Measurements from ENCODE around the gene MET. TPM values are rescaled to one million over a fixed set of nuclear protein-coding genes. Genes with fewer than 3 reads are reported as not detected.
"Not testable (repeated sequence)": the region's sequence is repeated elsewhere in the genome, so short reads cannot be mapped to it uniquely, and the experiment has no call there.

Gene MET
- total and polyA plus RNA-seq, 9 donors = 1.3 to 33.9 (median 5.8) TPM

DNA sequence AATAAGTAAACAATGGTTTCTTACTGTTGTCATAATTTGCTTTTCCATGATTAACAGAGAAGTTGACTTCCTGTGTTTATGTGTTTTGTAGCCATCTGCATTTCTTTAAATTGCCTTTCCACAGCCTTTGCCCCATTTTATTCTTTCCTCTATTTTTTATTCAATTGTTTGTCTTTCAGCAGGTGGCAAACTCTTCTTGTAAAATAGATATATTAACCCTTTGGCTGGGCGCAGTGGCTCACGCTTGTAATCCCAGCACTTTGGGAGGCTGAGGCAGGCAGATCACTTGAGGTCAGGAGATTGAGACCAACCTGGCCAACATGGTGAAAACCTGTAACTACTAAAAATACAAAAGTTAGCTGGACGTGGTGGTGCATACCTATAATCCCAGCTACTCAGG lies 139.8 kb downstream of the MET start:
- 83 to 89% (median 88%) methylated on average over 3 of the region's 3 CpGs for WGBS, 3 donors
- no peak overlapping the region for H3K27ac ChIP-seq
- no peaks in the 10 kb centered on the region for H3K27me3 ChIP-seq
- H3K36me3 ChIP-seq = no peaks in the 10 kb centered on the region
- DNase-seq = no peak
- no peaks in the 10 kb centered on the region for H3K4me1 ChIP-seq (ENCODE audit: insufficient read depth)
- H3K9me3 ChIP-seq = no peaks in the 10 kb centered on the region
- H3K4me3 ChIP-seq = no peak overlapping the region
- TF ChIP-seq EP300 (IDR thresholded peaks at IDR 0.05) (no peak), POLR2A (IDR thresholded peaks at IDR 0.05) (no peak)
- TF ChIP-seq, protein P1, sequence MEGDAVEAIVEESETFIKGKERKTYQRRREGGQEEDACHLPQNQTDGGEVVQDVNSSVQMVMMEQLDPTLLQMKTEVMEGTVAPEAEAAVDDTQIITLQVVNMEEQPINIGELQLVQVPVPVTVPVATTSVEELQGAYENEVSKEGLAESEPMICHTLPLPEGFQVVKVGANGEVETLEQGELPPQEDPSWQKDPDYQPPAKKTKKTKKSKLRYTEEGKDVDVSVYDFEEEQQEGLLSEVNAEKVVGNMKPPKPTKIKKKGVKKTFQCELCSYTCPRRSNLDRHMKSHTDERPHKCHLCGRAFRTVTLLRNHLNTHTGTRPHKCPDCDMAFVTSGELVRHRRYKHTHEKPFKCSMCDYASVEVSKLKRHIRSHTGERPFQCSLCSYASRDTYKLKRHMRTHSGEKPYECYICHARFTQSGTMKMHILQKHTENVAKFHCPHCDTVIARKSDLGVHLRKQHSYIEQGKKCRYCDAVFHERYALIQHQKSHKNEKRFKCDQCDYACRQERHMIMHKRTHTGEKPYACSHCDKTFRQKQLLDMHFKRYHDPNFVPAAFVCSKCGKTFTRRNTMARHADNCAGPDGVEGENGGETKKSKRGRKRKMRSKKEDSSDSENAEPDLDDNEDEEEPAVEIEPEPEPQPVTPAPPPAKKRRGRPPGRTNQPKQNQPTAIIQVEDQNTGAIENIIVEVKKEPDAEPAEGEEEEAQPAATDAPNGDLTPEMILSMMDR (IDR thresholded peaks at IDR 0.05) = no peak
- intact Hi-C loops (cut with DNase I) = loop anchor here in 2 of 4 donors (5.0 to 10.0 kb wide), 3 partner anchors 214 to 554 kb away; no protein-coding TSS in a partner anchor

DNA sequence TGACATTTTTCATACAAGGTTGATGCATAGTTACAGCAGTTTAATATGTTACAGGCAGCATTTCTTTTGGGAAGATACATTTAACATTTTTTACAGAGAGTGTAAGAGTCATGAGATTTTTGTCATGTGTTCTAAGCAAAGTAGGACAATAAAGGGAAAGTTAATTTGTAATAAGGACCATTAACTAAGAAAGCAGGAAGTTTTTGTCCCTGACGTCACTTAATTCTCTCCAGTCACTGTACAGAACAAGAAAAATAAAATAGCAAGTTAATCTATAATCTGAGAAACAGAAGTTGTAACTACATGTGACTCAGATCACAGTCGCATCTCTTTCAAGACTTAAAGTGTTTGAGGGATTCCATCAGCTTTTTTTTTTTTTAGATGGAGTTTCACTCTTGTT lies 140.9 kb downstream of the MET start:
- Histone ChIP-seq H3K27me3 (no peaks in the 10 kb centered on the region), H3K9me3 (no peaks in the 10 kb centered on the region), H3K36me3 (no peaks in the 10 kb centered on the region), H3K27ac (no peak overlapping the region), H3K4me3 (no peak overlapping the region), H3K4me1 (ENCODE audit: insufficient read depth) (no peaks in the 10 kb centered on the region)
- intact Hi-C loops (cut with DNase I) = loop anchor here in 2 of 4 donors (5.0 to 10.0 kb wide), 3 partner anchors 216 to 556 kb away; no protein-coding TSS in a partner anchor
- TF ChIP-seq POLR2A (IDR thresholded peaks at IDR 0.05) = no peak
- TF ChIP-seq, protein P1 (IDR thresholded peaks at IDR 0.05) = no peak
- no peak for TF ChIP-seq EP300 (IDR thresholded peaks at IDR 0.05)
- 78 to 81% (median 79%) methylated on average over 2 of the region's 2 CpGs for WGBS, 3 donors
- DNase-seq = no peak

DNA sequence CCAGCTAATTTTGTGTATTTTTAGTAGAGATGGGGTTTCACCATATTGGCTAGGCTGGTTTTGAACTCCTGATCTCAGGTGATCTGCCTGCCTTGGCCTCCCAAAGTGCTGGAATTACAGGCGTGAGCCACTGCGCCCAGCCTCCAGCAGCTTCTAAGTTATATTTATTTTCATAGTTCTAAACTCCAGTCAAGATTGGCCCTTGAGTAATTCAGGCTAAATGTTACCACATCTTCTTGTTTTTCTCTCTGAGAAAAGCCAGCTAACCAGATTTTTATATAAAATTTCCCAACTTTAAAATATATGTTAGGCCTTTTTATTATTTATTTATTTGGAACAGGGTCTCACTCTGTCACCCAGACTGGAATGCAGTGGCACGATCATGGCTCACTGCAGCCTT lies 141.4 kb downstream of the MET start:
- not testable (repeated sequence) for H3K27me3 ChIP-seq; H3K4me3 ChIP-seq; H3K27ac ChIP-seq; H3K9me3 ChIP-seq; H3K36me3 ChIP-seq; DNase-seq; H3K4me1 ChIP-seq (ENCODE audit: insufficient read depth)
- WGBS, 3 donors = 72 to 88% (median 85%) methylated on average over 3 of the region's 3 CpGs
- intact Hi-C loops (cut with DNase I) = loop anchor here in 2 of 4 donors (5.0 to 10.0 kb wide), 3 partner anchors 216 to 556 kb away; no protein-coding TSS in a partner anchor

DNA sequence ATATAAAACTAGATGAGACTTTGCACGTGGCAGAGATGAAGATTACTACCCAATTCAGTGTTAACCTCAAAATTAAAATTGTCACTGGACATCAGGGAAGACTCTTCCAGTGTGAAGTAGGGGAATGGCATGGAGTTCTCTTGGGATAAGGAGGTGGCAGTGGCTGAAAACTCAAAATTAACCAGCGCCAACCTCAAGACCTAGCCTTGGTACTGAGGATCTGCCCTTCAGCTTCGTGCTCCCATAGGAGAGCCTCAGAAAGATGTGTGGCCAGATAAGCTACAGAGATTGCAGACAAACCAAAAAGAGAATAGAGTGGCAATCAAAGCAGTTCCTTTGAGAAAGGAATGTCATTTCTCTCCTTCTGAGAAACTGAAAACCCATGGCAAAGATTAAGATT lies 143.0 kb downstream of the MET start:
- no peaks in the 10 kb centered on the region for H3K9me3 ChIP-seq
- no peak overlapping the region for H3K27ac ChIP-seq
- intact Hi-C loops (cut with DNase I) = loop anchor here in 1 of 4 donors (10.0 kb wide), 1 partner anchor 220 kb away; no protein-coding TSS in a partner anchor
- H3K4me3 ChIP-seq = no peak overlapping the region
- no peaks in the 10 kb centered on the region for H3K4me1 ChIP-seq (ENCODE audit: insufficient read depth)
- no peaks in the 10 kb centered on the region for H3K36me3 ChIP-seq
- TF ChIP-seq EP300 (IDR thresholded peaks at IDR 0.05) (no peak), POLR2A (IDR thresholded peaks at IDR 0.05) (no peak)
- TF ChIP-seq, protein P1 (IDR thresholded peaks at IDR 0.05) = no peak
- H3K27me3 ChIP-seq = no peaks in the 10 kb centered on the region
- DNase-seq = no peak
- WGBS, 3 donors = 72 to 80% (median 74%) methylated on average over 3 of the region's 3 CpGs

DNA sequence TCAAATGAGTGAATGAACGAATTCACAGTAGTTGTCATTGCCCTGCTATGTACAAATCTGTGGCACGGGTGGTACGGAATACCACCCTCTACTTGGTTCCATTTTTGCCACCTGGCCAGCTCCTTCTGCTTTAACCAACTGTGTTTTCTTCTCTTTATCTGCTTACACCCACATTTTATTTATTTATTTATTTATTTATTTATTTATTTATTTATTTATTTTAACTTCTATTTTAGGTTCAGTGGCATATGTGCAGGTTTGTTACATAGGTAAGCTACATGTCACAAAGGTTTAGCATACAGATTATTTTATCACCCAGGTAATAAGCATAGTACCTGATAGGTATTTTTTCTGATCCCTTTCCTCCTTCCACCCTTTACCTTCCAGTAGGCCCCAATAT lies 148.2 kb downstream of the MET start:
- Histone ChIP-seq H3K27me3 (no peaks in the 10 kb centered on the region), H3K4me3 (no peak overlapping the region), H3K9me3 (no peaks in the 10 kb centered on the region), H3K27ac (no peak overlapping the region), H3K36me3 (no peaks in the 10 kb centered on the region), H3K4me1 (ENCODE audit: insufficient read depth) (no peaks in the 10 kb centered on the region)
- TF ChIP-seq, protein P1 (IDR thresholded peaks at IDR 0.05) = no peak
- TF ChIP-seq EP300 (IDR thresholded peaks at IDR 0.05) (no peak), POLR2A (IDR thresholded peaks at IDR 0.05) (no peak)
- no peak for DNase-seq
- intact Hi-C loops (cut with DNase I) = no loop called here
- WGBS, 3 donors = 77 to 94% (median 93%) methylated on average over 3 of the region's 3 CpGs

DNA sequence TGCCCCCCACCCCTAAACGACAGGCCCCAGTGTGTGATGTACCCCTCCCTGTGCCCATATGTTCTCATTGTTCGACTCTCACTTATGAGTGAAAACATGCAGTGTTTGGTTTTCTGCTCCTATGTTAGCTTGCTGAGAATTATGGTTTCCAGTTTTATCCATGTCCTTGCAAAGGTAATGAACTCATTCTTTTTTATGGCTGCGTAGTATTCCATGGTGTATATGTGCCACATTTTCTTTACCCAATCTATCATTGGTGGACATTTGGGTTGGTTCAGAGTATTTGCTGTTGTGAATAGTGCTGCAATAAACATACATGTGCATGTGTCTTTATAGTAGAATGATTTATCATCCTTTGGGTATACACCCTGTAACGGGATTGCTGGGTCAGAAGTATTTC lies 149.7 kb downstream of the MET start:
- H3K4me1 ChIP-seq (ENCODE audit: insufficient read depth); DNase-seq; H3K36me3 ChIP-seq; intact Hi-C loops (cut with DNase I); H3K9me3 ChIP-seq; H3K27me3 ChIP-seq; H3K4me3 ChIP-seq; H3K27ac ChIP-seq: not testable (repeated sequence)
- 91 to 97% (median 93%) methylated on average over 4 of the region's 4 CpGs for WGBS, 3 donors
